K562 (cell line): ENCODE measurements around the gene MAML3. TPM values are rescaled to one million over a fixed set of nuclear protein-coding genes. Genes with fewer than 3 reads are reported as not detected.

Source experiments
- ATAC-seq: fragments of 200-7000 bp; cut with Tn5 transposase; 3 replicates; pipeline ENCODE4 v1.9.1; 2020; ENCODE audit warnings: moderate library complexity
- BruUV-seq: library from RNA; stranded (reverse); fragments of 400-500 nt; replicated peaks from 2 replicates; lab custom pipeline; 2021; lab: Mats Ljungman, UMichigan
- CTCF ChIA-PET: fragments of 300-600 bp; formaldehyde crosslinking; extraction: SDS; loops from one replicate; lab custom pipeline; 2021; ENCODE audit warnings: low intra/inter-chr PET ratio; lab: Yijun Ruan, JAX
- POLR2A ChIA-PET: fragments of 300-600, 350-650 bp; sonication (Branson Sonifier 250); formaldehyde crosslinking; extraction: SDS; loops from one replicate; lab custom pipeline; 2021; ENCODE audit warnings: antibody characterized with exemption, inconsistent platforms; lab: Yijun Ruan, JAX
- DNase-seq, 4 experiments: peaks; one replicate each; pipeline versions ENCODE4 v3.0.0 to v3.0.0-alpha.2; 2011 to 2018; ENCODE audit warnings: low spot score in 3 of 4, mixed read lengths in 3 of 4; ENCODE audit errors: extremely low read depth in 1 of 4
- FAIRE-seq: peaks from 2 replicates; lab custom pipeline; 2011; peaks lifted over from hg19 to GRCh38; lab: Jason Lieb, UNC
- H2AFZ ChIP-seq: 2 replicates; pipeline ENCODE4 v1.6.0; 2011; ENCODE audit warnings: low read depth, low read length, control low read depth, inconsistent platforms
- H3K27ac ChIP-seq: fragments of 200-600 bp; 3 replicates; pipeline ENCODE4 v1.8.0; 2011; ENCODE audit warnings: low read depth, mild to moderate bottlenecking, control low read depth, inconsistent platforms, low read length, moderate library complexity, mixed read lengths; ENCODE audit errors: extremely low read depth
- H3K27me3 ChIP-seq, 2 experiments: fragments of 300-600 bp in 1 of 2; 2 replicates in 1 of 2; 3 replicates in 1 of 2; pipeline versions ENCODE4 v1.6.0 to v1.8.0; 2011; ENCODE audit warnings: inconsistent platforms in 2 of 2, low read length in 2 of 2, mild to moderate bottlenecking in 1 of 2, mixed read lengths in 1 of 2, moderate library complexity in 1 of 2; ENCODE audit not compliant: control insufficient read depth in 2 of 2, insufficient read depth in 2 of 2
- H3K36me3 ChIP-seq: fragments of 300-600 bp; 3 replicates; pipeline ENCODE4 v1.8.0; 2011; ENCODE audit warnings: mild to moderate bottlenecking, low read length, inconsistent platforms; ENCODE audit not compliant: control insufficient read depth, insufficient read depth
- H3K4me1 ChIP-seq, 2 experiments: fragments of 200-600 bp in 1 of 2; replicated peaks in 1 of 2; 2 replicates in 1 of 2; 3 replicates in 1 of 2; pipeline versions ENCODE4 v1.5.1 to v1.8.0; 2011; ENCODE audit warnings: inconsistent platforms in 2 of 2, low read length in 2 of 2, mild to moderate bottlenecking in 1 of 2, mixed read lengths in 1 of 2, moderate library complexity in 1 of 2; ENCODE audit not compliant: control insufficient read depth in 2 of 2, insufficient read depth in 2 of 2
- H3K4me2 ChIP-seq: 2 replicates; pipeline ENCODE4 v1.6.1; 2011; ENCODE audit warnings: low read length, control low read depth, inconsistent platforms, mixed read lengths; ENCODE audit not compliant: insufficient read depth
- H3K4me3 ChIP-seq: fragments of 200-600 bp; sonication (generic), shearing (Covaris generic); 2 replicates; pipeline ENCODE4 v1.5.1; 2016; ENCODE audit warnings: control low read depth, inconsistent platforms
- H3K79me2 ChIP-seq: fragments of 200-600 bp; 3 replicates; pipeline ENCODE4 v1.8.0; 2011; ENCODE audit warnings: low read length, inconsistent platforms; ENCODE audit not compliant: control insufficient read depth, insufficient read depth
- H3K9ac ChIP-seq, 2 experiments: 2 replicates each; pipeline versions ENCODE4 v1.6.0 to v1.6.1; 2011; ENCODE audit warnings: low read depth in 2 of 2, low read length in 2 of 2, control low read depth in 1 of 2, inconsistent platforms in 1 of 2, mild to moderate bottlenecking in 1 of 2, mixed read lengths in 1 of 2; ENCODE audit not compliant: insufficient read depth in 1 of 2
- H3K9me1 ChIP-seq: one replicate; pipeline ENCODE4 v1.6.0; 2011; ENCODE audit warnings: inconsistent platforms, mild to moderate bottlenecking, low read length, moderate library complexity; ENCODE audit not compliant: control insufficient read depth, insufficient read depth
- H3K9me3 ChIP-seq: replicated peaks from 2 replicates; pipeline ENCODE4 v1.5.1; 2011; ENCODE audit warnings: low read depth, low read length, inconsistent platforms; ENCODE audit not compliant: control insufficient read depth, insufficient read depth
- H4K20me1 ChIP-seq: replicated peaks from 2 replicates; pipeline ENCODE4 v1.6.1; 2011; ENCODE audit warnings: low read length, inconsistent platforms, mixed read lengths; ENCODE audit not compliant: control insufficient read depth, insufficient read depth
- C11orf30 ChIP-seq: fragments of 450-650 bp; IDR thresholded peaks from 2 replicates; pipeline ENCODE4 v1.6.1; 2016; ENCODE audit warnings: low read depth, mild to moderate bottlenecking
- CBX1 ChIP-seq: sonication (generic); IDR thresholded peaks from 2 replicates; pipeline ENCODE4 v1.6.1; 2016; ENCODE audit warnings: antibody characterized with exemption, low read depth, mild to moderate bottlenecking
- FOXP1 ChIP-seq: sonication (generic); formaldehyde crosslinking; IDR thresholded peaks from 2 replicates; pipeline ENCODE4 v1.8.0; 2022; ENCODE audit warnings: mild to moderate bottlenecking, missing genetic modification reagents
- HDGF ChIP-seq: fragments of 450-650 bp; IDR thresholded peaks from 2 replicates; pipeline ENCODE4 v1.6.1; 2016
- PML ChIP-seq: IDR thresholded peaks from 2 replicates; pipeline ENCODE4 v1.6.1; 2012; ENCODE audit warnings: low read length, inconsistent platforms
- SAFB ChIP-seq: fragments of 200-400 bp; formaldehyde crosslinking; IDR thresholded peaks from 2 replicates; pipeline ENCODE4 v1.6.1; 2017; ENCODE audit warnings: low read depth, low read length, borderline replicate concordance
- SMARCE1 ChIP-seq: fragments of 450-650 bp; IDR thresholded peaks from 2 replicates; pipeline ENCODE4 v1.7.1; 2016; ENCODE audit warnings: mild to moderate bottlenecking
- SREBF1 ChIP-seq: fragments of 150-350 bp; IDR thresholded peaks from 2 replicates; pipeline ENCODE4 v1.6.1; 2014; ENCODE audit warnings: antibody characterized with exemption, low read depth, low read length, borderline replicate concordance
- TEAD4 ChIP-seq, 2 experiments: sonication (generic) in 1 of 2; formaldehyde crosslinking in 1 of 2; IDR thresholded peaks; 2 replicates each; pipeline versions ENCODE4 v1.6.1 to v1.8.0; 2012 to 2022; ENCODE audit warnings: borderline replicate concordance in 1 of 2, inconsistent platforms in 1 of 2, low read length in 1 of 2, mild to moderate bottlenecking in 1 of 2, missing genetic modification reagents in 1 of 2
- ZNF212 ChIP-seq: fragments of 450-650 bp; formaldehyde crosslinking; IDR thresholded peaks from 2 replicates; pipeline ENCODE4 v1.4.0; 2020; ENCODE audit warnings: mild to moderate bottlenecking
- ZNF253 ChIP-seq: fragments of 250-450 bp; sonication (Bioruptor Pico); conservative IDR thresholded peaks from 2 replicates; pipeline ENCODE4 v1.6.1; 2021; ENCODE audit warnings: mild to moderate bottlenecking
- ZNF507 ChIP-seq: conservative IDR thresholded peaks from 2 replicates; pipeline ENCODE4 v1.6.1; 2017; ENCODE audit warnings: missing genetic modification characterization, missing compliant biosample characterization
- ZNF75A ChIP-seq: fragments of 450-650 bp; formaldehyde crosslinking; IDR thresholded peaks from 2 replicates; pipeline ENCODE4 v1.4.0; 2020; ENCODE audit warnings: mild to moderate bottlenecking
- WGBS: fragments of 100-300 bp; shearing (Covaris generic); methylation state at CpG from one replicate; pipeline ENCODE4 v1.1.6; 2016; ENCODE audit warnings: low coverage, mixed read lengths; ENCODE audit not compliant: insufficient coverage; ENCODE audit errors: missing lambda C conversion rate; 5-methylcytosine and 5-hydroxymethylcytosine counted together
- in situ Hi-C: fragments of 300-500 bp; cut with MboI; formaldehyde crosslinking; loops from 4 replicates; pipeline ENCODE4 v1.15.0; 2018; ENCODE audit warnings: inconsistent platforms, mixed read lengths
- intact Hi-C: fragments of 100-400 bp; cut with micrococcal nuclease; formaldehyde crosslinking; loops from 2 replicates; pipeline ENCODE4 v1.14.2; 2022
- polyA plus RNA-seq, 8 experiments: library from polyadenylated mRNA; depleted of rRNA in 4 of 8; stranded (reverse) in 5 of 8; unstranded in 3 of 8; fragments of >200 nt; fragmentation: Nextera tagmentation in 2 of 8; fragmentation: Illumina TruSeq in 1 of 8; extraction: Ambion mirVana in 2 of 8; extraction: Trizol in 1 of 8; gene quantifications; 2 replicates each; pipeline versions ENCODE4 v1.2.1 to v1.2.3, GENCODE V29; 2011 to 2014; ENCODE audit warnings: inconsistent platforms in 1 of 8, missing spikeins in 1 of 8
- total RNA-seq, 7 experiments: library from RNA; depleted of rRNA in 6 of 7; stranded (reverse); fragments of >200 nt in 6 of 7; fragmentation: Illumina TruSeq in 2 of 7; extraction: Trizol in 2 of 7; gene quantifications; 2 replicates each; pipeline versions ENCODE4 v1.2.1 to v1.2.3, GENCODE V29; 2011 to 2021; ENCODE audit warnings: low replicate concordance in 1 of 7
- TF ChIP-seq, protein P1 (sequence below): IDR thresholded peaks from 2 replicates; pipeline ENCODE4 v1.6.1; 2014; ENCODE audit warnings: antibody characterized with exemption

MAML3 gene
- total and polyA plus RNA-seq, 9 of the 15 experiments (the other 6 are each of a cell fraction or from before 2014, with no cell fraction given) = 0.01 to 0.55 (median 0.25) TPM

DNA sequence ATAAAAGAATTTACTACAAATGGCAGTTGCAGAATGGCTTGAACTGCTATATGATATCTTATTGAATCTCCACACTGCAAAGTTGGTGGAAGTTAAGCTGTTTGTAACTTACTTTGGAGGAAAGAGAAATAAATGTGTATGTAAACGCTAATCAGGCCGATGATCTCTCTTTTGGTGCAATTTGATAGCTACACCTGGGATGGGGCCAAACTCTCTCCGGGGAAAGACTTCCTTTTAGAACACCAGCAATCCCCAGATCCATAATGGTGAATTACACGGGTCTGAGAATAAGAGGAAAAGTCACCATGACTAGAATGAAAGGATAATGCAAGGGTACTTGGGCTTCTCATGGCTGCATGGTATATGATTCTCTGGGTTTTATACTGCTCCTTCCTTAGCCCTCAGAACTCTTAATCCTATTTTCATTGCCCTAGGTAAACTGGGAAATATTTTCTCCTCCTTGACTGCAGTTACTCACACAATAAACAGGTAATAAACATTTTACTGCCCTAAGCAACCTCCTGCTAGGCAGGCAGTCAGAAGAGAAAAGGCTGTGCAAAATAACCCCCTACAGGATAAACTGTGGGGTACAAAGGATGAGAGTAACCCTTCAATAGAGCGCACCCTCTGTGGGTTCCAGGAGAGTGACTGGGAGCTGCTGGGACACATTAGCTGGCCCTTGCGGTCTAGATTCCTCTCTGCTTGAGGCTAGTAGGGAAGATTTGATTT lies 379.1 kb downstream of the MAML3 start:
- no peak overlapping the region for H3K9ac ChIP-seq
- no peak overlapping the region for H3K4me2 ChIP-seq
- TF ChIP-seq HDGF (no peak), SAFB (no peak), FOXP1 (no peak), ZNF253 (CRISPR knock-in tag) (no peak), SMARCE1 (no peak), CBX1 (no peak), C11orf30 (no peak), TEAD4 (IDR thresholded peaks at IDR 0.05; ENCODE audit: low read length) (no peak), TEAD4 (CRISPR knock-in tag; IDR thresholded peaks at IDR 0.05; ENCODE audit: borderline replicate concordance) (no peak), PML (no peak), SREBF1 (no peak), ZNF507 (tag) (no peak), ZNF75A (CRISPR knock-in tag) (no peak), ZNF212 (CRISPR knock-in tag) (no peak)
- TF ChIP-seq, protein P1, sequence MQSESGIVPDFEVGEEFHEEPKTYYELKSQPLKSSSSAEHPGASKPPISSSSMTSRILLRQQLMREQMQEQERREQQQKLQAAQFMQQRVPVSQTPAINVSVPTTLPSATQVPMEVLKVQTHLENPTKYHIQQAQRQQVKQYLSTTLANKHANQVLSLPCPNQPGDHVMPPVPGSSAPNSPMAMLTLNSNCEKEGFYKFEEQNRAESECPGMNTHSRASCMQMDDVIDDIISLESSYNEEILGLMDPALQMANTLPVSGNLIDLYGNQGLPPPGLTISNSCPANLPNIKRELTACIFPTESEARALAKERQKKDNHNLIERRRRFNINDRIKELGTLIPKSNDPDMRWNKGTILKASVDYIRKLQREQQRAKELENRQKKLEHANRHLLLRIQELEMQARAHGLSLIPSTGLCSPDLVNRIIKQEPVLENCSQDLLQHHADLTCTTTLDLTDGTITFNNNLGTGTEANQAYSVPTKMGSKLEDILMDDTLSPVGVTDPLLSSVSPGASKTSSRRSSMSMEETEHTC = no peak
- H4K20me1 ChIP-seq = no peaks in the 10 kb centered on the region
- CTCF ChIA-PET = no interaction called here
- no peaks in the 10 kb centered on the region for H3K36me3 ChIP-seq
- H3K79me2 ChIP-seq = no peaks in the 10 kb centered on the region
- POLR2A ChIA-PET = no interaction called here
- ATAC-seq (no peak), FAIRE-seq (no peak), DNase-seq (no peak)
- in situ Hi-C loops = no loop called here
- no peaks in the 10 kb centered on the region for H3K9me1 ChIP-seq
- no peak overlapping the region for H2AFZ ChIP-seq
- no peaks in the 10 kb centered on the region for H3K9me3 ChIP-seq
- 0% methylated on average over 6 of the region's 6 CpGs for WGBS
- H3K4me1 ChIP-seq = no peaks in the 10 kb centered on the region
- peaks cover 8 to 16% of the 10 kb centered on the region in 2 experiments for H3K27me3 ChIP-seq
- no peak overlapping the region for H3K27ac ChIP-seq
- H3K4me3 ChIP-seq = no peak overlapping the region
- no TSS peak for BruUV-seq
- intact Hi-C loops = no loop called here
